HL-60 (cell line): ENCODE measurements around the gene STX8.

ENCODE experiments used
- POLR2AphosphoS5 ChIP-seq: IDR thresholded peaks from 2 replicates; pipeline ENCODE4 v1.6.1; 2012; ENCODE audit warnings: low read depth
- REST ChIP-seq: IDR thresholded peaks from 2 replicates; pipeline ENCODE4 v1.6.1; 2012; ENCODE audit warnings: low read depth; ENCODE audit not compliant: insufficient replicate concordance
- SPI1 ChIP-seq: IDR thresholded peaks from 2 replicates; pipeline ENCODE4 v1.6.1; 2012; ENCODE audit warnings: low read depth, mild to moderate bottlenecking, borderline replicate concordance
- TF ChIP-seq, protein P1 (sequence below): IDR thresholded peaks from one replicate; pipeline ENCODE4 v1.5.1; 2011; ENCODE audit warnings: low read length, control low read depth, inconsistent platforms; ENCODE audit not compliant: insufficient read depth

GRCh38 chr17:9228408-9229159, 347.0 kb downstream of the STX8 start:
- TF ChIP-seq, protein P1, sequence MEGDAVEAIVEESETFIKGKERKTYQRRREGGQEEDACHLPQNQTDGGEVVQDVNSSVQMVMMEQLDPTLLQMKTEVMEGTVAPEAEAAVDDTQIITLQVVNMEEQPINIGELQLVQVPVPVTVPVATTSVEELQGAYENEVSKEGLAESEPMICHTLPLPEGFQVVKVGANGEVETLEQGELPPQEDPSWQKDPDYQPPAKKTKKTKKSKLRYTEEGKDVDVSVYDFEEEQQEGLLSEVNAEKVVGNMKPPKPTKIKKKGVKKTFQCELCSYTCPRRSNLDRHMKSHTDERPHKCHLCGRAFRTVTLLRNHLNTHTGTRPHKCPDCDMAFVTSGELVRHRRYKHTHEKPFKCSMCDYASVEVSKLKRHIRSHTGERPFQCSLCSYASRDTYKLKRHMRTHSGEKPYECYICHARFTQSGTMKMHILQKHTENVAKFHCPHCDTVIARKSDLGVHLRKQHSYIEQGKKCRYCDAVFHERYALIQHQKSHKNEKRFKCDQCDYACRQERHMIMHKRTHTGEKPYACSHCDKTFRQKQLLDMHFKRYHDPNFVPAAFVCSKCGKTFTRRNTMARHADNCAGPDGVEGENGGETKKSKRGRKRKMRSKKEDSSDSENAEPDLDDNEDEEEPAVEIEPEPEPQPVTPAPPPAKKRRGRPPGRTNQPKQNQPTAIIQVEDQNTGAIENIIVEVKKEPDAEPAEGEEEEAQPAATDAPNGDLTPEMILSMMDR, result no peak
- no peak for TF ChIP-seq SPI1
- TF ChIP-seq REST, result no peak
- TF ChIP-seq POLR2AphosphoS5, result no peak
